ENCODE data around the gene HES4.
A peak's percentile ranks its signal among the peaks of the same experiment; 100 is the strongest.

HES4 gene

DNA sequence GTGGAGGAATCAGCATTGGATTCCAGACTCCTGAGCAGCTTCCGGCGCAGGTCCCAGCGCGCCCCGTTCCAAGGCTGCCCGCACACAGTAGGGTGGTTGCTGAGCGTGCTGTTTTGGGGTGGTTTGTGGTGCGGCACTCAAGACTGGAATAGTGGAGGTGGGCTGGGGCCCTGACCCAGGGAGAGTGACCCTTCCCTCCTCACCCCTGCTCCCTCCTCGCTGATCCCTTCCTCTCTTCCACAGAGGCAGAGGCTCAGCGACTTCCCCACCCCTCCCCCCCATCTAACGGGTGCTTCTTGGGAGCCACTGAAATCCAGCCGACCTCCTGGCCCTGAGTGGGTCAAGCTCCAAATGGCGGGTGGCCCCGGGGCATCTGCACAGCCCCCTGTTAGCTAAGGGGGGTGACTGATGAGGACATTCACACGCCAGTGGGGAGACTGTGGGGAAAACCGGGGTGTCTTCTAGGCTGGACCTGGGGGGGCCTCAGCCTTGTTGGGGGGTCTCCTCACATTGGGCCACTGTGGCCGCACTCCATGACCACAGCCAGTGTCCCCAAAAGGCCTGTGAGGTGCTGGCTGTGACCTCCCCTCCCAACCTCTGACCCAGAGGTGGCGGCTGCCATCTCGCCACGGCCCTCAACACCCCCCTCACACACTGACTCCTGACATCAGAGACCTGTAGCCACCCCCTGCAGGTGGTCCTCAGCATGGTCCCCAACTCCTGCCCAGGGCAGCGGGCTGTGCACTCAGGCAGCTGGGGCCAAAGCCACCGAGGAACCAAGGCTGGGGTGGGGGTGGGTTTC is 3.9 kb upstream of the HES4 start:
- Histone ChIP-seq H3K36me3 (ENCODE audit: control insufficient read depth in 2 of 2, insufficient read depth in 1 of 2, low read length in 2 of 2) (peaks cover 3 to 23% of the 10 kb centered on the region in 2 experiments; a peak in 2 of 3 replicates), H3K9me3 (ENCODE audit: control insufficient read depth, insufficient read depth, low read depth, low read length) (no peaks in the 10 kb centered on the region), H3K27ac (ENCODE audit: extremely low read depth, low read depth, low read length) (no peak overlapping the region), H3K4me3 (ENCODE audit: low read depth, low read length) (no peak overlapping the region), H3K4me1 (ENCODE audit: control insufficient read depth, insufficient read depth, low read length) (no peaks in the 10 kb centered on the region)
- ChIA-PET CTCF (interaction anchor here (0.6 to 3.2 kb wide), 3 partner anchors 15 to 267 kb away, joined by 3 to 31 read pairs (median 3); partner anchors contain the start of gene AGRN), POLR2A (no interaction called here)
- TF ChIP-seq ZNF670 (tag by site-specific recombination; IDR thresholded peaks at IDR 0.05; ENCODE audit: low read depth) (no peak), ZNF426 (tag by site-specific recombination; IDR thresholded peaks at IDR 0.05) (no peak), GLIS2 (tag by site-specific recombination; IDR thresholded peaks at IDR 0.05) (peak; percentile 66; the same call in 1 of the 2 replicates), ZNF121 (tag by site-specific recombination; IDR thresholded peaks at IDR 0.05) (no peak), ZNF521 (tag by site-specific recombination; IDR thresholded peaks at IDR 0.05) (no peak), ZNF24 (tag by site-specific recombination; IDR thresholded peaks at IDR 0.05) (no peak), ZBTB17 (tag by site-specific recombination; IDR thresholded peaks at IDR 0.05) (no peak), ZNF354C (tag by site-specific recombination; IDR thresholded peaks at IDR 0.05; ENCODE audit: borderline replicate concordance, low read depth) (no peak), ZNF510 (tag by site-specific recombination; IDR thresholded peaks at IDR 0.05; ENCODE audit: insufficient replicate concordance) (no peak), TRIM28 (IDR thresholded peaks at IDR 0.05; ENCODE audit: borderline replicate concordance, low read length) (no peak), ZBTB48 (tag by site-specific recombination; IDR thresholded peaks at IDR 0.05) (no peak), ZNF549 (tag by site-specific recombination; IDR thresholded peaks at IDR 0.05) (no peak), GLIS1 (tag by site-specific recombination; IDR thresholded peaks at IDR 0.05) (0 out of 2 replicates have a peak, but pooled peaks have one; percentile 22), ZNF132 (tag by site-specific recombination; IDR thresholded peaks at IDR 0.05; ENCODE audit: borderline replicate concordance) (no peak), ZNF530 (tag by site-specific recombination; IDR thresholded peaks at IDR 0.05; ENCODE audit: low read depth) (no peak), MZF1 (tag by site-specific recombination; IDR thresholded peaks at IDR 0.05; ENCODE audit: borderline replicate concordance) (no peak), ZNF571 (tag by site-specific recombination; IDR thresholded peaks at IDR 0.05) (no peak), ZNF202 (tag by site-specific recombination; IDR thresholded peaks at IDR 0.05; ENCODE audit: borderline replicate concordance) (no peak), KLF8 (tag by site-specific recombination; IDR thresholded peaks at IDR 0.05) (no peak), ZBTB20 (tag by site-specific recombination; IDR thresholded peaks at IDR 0.05) (peak; percentile 66; the same call in 1 of the 2 replicates), ZIC2 (tag by site-specific recombination; IDR thresholded peaks at IDR 0.05) (peak; percentile 64), ZNF221 (tag by site-specific recombination; IDR thresholded peaks at IDR 0.05; ENCODE audit: borderline replicate concordance) (no peak), ZNF701 (tag by site-specific recombination; IDR thresholded peaks at IDR 0.05) (no peak), ZNF37A (tag by site-specific recombination; IDR thresholded peaks at IDR 0.05) (no peak), KLF16 (tag by site-specific recombination; IDR thresholded peaks at IDR 0.05) (no peak), GFI1B (tag by site-specific recombination; IDR thresholded peaks at IDR 0.05) (no peak), ZFHX2 (tag by site-specific recombination; conservative IDR thresholded peaks at IDR 0.05) (no peak), KLF9 (tag by site-specific recombination; IDR thresholded peaks at IDR 0.05; ENCODE audit: low read depth) (no peak), ZNF350 (tag by site-specific recombination; IDR thresholded peaks at IDR 0.05) (no peak), GLI4 (tag by site-specific recombination; IDR thresholded peaks at IDR 0.05) (no peak)
- TF ChIP-seq, protein P1, sequence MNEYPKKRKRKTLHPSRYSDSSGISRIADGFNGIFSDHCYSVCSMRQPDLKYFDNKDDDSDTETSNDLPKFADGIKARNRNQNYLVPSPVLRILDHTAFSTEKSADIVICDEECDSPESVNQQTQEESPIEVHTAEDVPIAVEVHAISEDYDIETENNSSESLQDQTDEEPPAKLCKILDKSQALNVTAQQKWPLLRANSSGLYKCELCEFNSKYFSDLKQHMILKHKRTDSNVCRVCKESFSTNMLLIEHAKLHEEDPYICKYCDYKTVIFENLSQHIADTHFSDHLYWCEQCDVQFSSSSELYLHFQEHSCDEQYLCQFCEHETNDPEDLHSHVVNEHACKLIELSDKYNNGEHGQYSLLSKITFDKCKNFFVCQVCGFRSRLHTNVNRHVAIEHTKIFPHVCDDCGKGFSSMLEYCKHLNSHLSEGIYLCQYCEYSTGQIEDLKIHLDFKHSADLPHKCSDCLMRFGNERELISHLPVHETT (tag by site-specific recombination; IDR thresholded peaks at IDR 0.05) = no peak
- TF ChIP-seq, protein P2, sequence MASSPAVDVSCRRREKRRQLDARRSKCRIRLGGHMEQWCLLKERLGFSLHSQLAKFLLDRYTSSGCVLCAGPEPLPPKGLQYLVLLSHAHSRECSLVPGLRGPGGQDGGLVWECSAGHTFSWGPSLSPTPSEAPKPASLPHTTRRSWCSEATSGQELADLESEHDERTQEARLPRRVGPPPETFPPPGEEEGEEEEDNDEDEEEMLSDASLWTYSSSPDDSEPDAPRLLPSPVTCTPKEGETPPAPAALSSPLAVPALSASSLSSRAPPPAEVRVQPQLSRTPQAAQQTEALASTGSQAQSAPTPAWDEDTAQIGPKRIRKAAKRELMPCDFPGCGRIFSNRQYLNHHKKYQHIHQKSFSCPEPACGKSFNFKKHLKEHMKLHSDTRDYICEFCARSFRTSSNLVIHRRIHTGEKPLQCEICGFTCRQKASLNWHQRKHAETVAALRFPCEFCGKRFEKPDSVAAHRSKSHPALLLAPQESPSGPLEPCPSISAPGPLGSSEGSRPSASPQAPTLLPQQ (tag by site-specific recombination; IDR thresholded peaks at IDR 0.05) = no peak
- TF ChIP-seq, protein P3, sequence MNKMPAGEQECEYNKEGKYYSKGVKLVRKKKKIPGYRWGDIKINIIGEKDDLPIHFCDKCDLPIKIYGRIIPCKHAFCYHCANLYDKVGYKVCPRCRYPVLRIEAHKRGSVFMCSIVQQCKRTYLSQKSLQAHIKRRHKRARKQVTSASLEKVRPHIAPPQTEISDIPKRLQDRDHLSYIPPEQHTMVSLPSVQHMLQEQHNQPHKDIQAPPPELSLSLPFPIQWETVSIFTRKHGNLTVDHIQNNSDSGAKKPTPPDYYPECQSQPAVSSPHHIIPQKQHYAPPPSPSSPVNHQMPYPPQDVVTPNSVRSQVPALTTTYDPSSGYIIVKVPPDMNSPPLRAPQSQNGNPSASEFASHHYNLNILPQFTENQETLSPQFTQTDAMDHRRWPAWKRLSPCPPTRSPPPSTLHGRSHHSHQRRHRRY (tag by site-specific recombination; IDR thresholded peaks at IDR 0.05) = no peak
- TF ChIP-seq, protein P4, sequence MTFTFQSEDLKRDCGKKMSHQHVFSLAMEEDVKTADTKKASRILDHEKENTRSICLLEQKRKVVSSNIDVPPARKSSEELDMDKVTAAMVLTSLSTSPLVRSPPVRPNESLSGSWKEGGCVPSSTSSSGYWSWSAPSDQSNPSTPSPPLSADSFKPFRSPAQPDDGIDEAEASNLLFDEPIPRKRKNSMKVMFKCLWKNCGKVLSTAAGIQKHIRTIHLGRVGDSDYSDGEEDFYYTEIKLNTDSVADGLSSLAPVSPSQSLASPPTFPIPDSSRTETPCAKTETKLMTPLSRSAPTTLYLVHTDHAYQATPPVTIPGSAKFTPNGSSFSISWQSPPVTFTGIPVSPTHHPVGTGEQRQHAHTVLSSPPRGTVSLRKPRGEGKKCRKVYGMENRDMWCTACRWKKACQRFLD (tag by site-specific recombination; IDR thresholded peaks at IDR 0.05) = no peak

Data from HEK293 (cell line).